Neural cell (in vitro differentiated cells): ENCODE data around the gene IPPK.

Experiments
- EP300 ChIP-seq: fragments of 450-650 bp; conservative IDR thresholded peaks from 2 replicates; pipeline ENCODE4 v1.6.1; 2014; ENCODE audit warnings: antibody characterized with exemption, mild to moderate bottlenecking, moderate library complexity; ENCODE audit not compliant: poor library complexity, severe bottlenecking
- EZH2 ChIP-seq: fragments of 200-600, 300-800 bp; shearing (Covaris generic), sonication (generic); IDR thresholded peaks from 2 replicates; pipeline ENCODE4 v1.6.1; 2014; ENCODE audit warnings: antibody characterized with exemption, low read length, borderline replicate concordance, mild to moderate bottlenecking; ENCODE audit not compliant: insufficient read depth, poor library complexity, severe bottlenecking
- MXI1 ChIP-seq: fragments of 450-650 bp; conservative IDR thresholded peaks from 2 replicates; pipeline ENCODE4 v1.6.1; 2014; ENCODE audit warnings: antibody characterized with exemption, mild to moderate bottlenecking; ENCODE audit not compliant: poor library complexity, severe bottlenecking
- POLR2AphosphoS5 ChIP-seq: IDR thresholded peaks from 2 replicates; pipeline ENCODE4 v1.6.1; 2012
- RAD21 ChIP-seq: fragments of 450-650 bp; conservative IDR thresholded peaks from 2 replicates; pipeline ENCODE4 v1.6.1; 2014; ENCODE audit warnings: antibody characterized with exemption, mild to moderate bottlenecking, moderate library complexity
- REST ChIP-seq: IDR thresholded peaks from 2 replicates; pipeline ENCODE4 v1.6.1; 2012; ENCODE audit warnings: borderline replicate concordance
- TF ChIP-seq, protein P1 (sequence below): fragments of 450-650 bp; IDR thresholded peaks from 2 replicates; pipeline ENCODE4 v1.5.1; 2014; ENCODE audit warnings: antibody characterized with exemption, mild to moderate bottlenecking, moderate library complexity; ENCODE audit not compliant: poor library complexity, severe bottlenecking

GRCh38 chr9:92608909-92609445 lies 61.0 kb downstream of the IPPK start:
- TF ChIP-seq, protein P1, sequence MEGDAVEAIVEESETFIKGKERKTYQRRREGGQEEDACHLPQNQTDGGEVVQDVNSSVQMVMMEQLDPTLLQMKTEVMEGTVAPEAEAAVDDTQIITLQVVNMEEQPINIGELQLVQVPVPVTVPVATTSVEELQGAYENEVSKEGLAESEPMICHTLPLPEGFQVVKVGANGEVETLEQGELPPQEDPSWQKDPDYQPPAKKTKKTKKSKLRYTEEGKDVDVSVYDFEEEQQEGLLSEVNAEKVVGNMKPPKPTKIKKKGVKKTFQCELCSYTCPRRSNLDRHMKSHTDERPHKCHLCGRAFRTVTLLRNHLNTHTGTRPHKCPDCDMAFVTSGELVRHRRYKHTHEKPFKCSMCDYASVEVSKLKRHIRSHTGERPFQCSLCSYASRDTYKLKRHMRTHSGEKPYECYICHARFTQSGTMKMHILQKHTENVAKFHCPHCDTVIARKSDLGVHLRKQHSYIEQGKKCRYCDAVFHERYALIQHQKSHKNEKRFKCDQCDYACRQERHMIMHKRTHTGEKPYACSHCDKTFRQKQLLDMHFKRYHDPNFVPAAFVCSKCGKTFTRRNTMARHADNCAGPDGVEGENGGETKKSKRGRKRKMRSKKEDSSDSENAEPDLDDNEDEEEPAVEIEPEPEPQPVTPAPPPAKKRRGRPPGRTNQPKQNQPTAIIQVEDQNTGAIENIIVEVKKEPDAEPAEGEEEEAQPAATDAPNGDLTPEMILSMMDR = no peak
- no peak for TF ChIP-seq EZH2
- TF ChIP-seq MXI1 = peak; percentile 23
- TF ChIP-seq POLR2AphosphoS5 = peak; percentile 50
- TF ChIP-seq EP300 = peak; percentile 13
- TF ChIP-seq REST = no peak
- TF ChIP-seq RAD21 = no peak
